Ovary (tissue), 3 donors: ENCODE data around the gene PRAC1.

Source experiments
- CTCF ChIP-seq, 3 donors: fragments of 450-650 bp in 2 of 3; fragments of 200-600 bp in 1 of 3; IDR thresholded peaks; one replicate each; pipeline versions ENCODE4 v1.5.1 to v1.8.0; 2016 to 2022; ENCODE audit warnings: antibody characterized with exemption in 3 of 3, mild to moderate bottlenecking in 1 of 3
- EP300 ChIP-seq: sonication (generic); formaldehyde crosslinking; IDR thresholded peaks from one replicate; pipeline ENCODE4 v1.6.1; 2017; ENCODE audit warnings: antibody characterized with exemption
- donor health status: DM: no; HTN: no; CAD: no.

GRCh38 chr17:48751733-48752398 lies 29.5 kb upstream of the PRAC1 start:
- TF ChIP-seq CTCF (IDR thresholded peaks at IDR 0.05) (no peak), EP300 (no peak)
